Activated CD4-positive, CD25-positive, alpha-beta regulatory T cell treated with anti-CD3 and anti-CD28 coated beads, Interleukin-2, amount 50 U/mL, for 16 hours (primary cell): ENCODE data around the gene THAP4.
"Not testable (repeated sequence)": the region's sequence is repeated elsewhere in the genome, so short reads cannot be mapped to it uniquely, and the experiment has no call there.

Source experiments
- DNase-seq: peaks from one replicate; pipeline ENCODE4 v3.0.0-alpha.2; 2020; ENCODE audit warnings: low read depth, low spot score

The THAP4 gene

DNA sequence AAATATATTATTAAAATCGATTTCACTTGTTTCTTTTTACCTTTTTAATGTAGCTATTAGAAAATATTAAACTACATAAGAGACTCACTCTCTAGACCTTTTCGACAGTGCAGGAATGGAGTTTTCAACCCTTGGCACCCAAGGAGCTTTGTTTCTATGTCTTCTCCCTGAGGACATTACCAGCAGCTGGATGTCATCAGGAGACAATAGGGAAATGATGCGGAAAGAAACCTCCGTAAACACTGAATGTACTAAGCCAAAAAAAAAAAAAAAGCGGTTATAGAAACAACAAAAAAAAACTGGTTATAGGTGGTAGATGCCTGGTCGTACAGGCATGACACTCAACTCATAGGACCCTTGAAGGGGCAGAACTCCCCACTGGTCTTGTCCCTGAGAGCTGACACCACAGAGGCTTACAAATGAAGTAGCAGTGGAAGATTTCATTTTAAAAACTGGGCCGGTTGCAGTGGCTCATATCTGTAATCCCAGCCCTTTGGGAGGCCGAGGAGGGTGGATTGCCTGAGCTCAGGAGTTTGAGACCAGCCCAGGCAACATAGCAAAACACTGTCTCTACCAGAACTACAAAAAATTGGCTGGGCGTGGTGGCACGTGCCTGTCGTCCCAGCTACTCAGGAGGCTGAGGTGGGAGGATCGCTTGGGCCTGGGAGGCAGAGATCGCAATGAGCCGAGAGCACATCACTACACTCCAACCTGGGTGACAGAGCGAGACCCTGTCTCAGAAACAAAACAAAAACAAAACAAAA is 23.8 kb downstream of the THAP4 start:
- DNase-seq, result no peak

DNA sequence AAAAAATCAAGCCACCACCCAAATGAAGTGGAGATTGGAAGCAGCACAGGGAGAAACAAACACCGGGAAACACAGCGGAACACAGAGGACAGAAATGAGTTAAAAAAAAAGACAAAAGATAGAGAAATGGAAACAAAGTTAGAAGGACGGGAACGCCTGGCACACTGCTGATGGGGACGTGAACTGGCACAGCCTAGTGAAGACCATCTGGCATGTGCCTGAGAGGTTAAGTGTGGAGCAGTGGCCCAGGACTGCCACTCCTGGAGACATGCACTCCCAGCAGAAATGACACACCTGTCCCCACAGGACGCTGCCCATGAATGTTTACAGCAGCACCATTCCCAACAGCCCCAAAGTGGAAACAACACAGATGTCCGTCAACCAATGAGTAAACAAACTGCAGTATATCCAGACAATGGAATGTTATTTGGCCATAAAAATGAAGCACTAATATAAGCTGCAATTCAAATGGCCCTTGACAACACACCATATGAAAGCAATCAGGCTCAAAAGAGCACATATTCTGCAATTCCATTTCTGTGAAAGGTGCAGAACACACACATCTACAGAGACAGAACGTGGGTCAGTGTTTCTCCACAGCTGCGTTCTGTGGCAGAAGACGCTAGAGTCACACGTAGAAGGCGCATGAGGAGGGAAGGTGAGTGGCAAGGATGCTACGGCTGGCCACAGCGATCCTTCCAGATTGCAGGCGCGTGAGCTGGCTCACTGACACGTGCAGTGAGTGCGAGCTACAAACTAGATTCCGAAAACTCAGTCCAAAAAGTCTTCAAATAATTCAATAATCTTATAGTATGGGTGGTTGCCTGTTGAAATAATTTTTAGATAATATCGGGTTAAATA is 24.6 kb downstream of the THAP4 start:
- no peak for DNase-seq

DNA sequence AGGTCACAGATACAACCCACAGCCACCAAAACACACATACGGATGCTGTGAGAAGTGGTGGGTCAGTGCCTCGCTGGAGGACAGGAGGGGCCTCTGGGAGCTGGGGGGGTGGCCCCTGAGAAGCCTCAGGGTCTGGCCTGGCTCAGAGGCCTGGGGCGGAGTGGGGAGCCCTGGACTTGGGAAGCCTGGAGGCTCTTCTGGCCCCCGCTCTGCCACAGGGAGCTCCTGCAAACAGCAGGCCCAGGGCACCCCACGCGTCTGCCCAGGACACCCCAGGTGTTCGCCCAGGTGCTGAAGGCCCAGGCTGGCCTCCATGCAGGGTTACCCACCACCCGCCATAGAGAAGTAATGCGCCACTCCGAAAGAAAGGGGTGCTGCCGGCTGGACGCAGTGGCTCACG is 25.9 kb downstream of the THAP4 start:
- no peak for DNase-seq

DNA sequence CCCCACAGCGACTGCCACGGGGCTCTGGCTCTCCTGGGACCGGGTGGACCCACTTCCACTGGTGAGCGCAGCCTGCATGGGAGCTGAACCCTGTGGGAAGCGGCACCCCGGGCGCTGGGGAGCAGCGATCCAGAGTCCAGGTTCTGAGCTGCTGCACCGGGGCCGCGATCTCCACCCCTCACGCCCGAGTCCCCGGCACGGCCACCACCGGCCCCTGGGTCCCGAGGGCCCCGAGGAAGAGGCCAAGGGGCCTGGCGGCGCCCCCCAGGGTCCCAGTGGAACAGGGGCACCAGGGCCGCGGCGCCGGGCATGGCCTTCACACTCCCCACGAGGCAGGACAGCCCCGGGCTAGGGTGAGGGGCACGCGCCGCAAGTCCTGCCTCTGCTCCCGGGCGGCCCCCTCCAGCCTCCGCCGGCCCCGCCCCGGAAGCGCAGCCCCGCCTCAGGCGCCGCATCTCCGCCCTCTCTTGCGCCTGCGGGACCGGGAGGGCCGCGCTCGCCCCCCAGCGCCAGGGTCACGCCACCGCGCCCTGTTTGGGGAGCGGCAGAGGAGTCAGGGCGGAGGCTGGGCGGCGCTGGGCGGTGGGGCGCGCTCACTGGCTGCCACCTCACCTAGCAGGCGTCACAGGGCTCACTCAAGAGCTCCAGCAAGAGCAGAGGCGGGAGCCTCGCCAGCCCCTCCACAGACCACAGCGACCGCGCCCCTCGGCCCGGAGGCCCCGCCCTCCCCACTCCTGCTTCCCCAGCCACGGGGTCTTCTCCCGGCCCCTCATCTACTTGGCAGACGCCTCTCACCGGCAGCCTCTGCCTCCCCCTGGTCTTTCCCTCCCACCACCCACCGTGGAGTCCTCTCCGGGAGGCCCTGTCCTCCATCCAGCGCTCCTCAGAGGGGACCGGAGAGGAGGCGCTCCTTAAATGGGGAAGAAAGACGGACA is 26.8 kb downstream of the THAP4 start:
- DNase-seq, result peak; percentile 80

DNA sequence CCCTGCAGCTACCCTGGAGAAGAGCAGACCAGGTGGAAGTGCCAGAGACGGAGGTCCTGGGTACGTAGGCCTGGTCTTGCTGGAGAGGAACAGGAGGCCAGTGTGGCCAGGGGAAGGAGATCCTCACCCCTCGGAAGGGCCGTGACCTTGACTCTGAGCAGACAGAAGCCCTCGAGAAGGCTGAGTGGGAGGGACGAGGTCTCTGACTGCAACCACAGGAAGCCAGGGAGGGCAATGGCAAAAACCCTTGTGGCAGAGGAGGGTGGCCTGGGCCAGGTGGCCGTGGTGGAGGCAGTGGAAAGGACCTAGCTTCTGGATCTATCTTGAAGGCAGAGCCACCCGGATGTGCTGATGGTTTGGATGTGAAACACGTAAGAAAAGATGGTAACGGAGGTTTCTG is 28.1 kb downstream of the THAP4 start:
- no peak for DNase-seq

DNA sequence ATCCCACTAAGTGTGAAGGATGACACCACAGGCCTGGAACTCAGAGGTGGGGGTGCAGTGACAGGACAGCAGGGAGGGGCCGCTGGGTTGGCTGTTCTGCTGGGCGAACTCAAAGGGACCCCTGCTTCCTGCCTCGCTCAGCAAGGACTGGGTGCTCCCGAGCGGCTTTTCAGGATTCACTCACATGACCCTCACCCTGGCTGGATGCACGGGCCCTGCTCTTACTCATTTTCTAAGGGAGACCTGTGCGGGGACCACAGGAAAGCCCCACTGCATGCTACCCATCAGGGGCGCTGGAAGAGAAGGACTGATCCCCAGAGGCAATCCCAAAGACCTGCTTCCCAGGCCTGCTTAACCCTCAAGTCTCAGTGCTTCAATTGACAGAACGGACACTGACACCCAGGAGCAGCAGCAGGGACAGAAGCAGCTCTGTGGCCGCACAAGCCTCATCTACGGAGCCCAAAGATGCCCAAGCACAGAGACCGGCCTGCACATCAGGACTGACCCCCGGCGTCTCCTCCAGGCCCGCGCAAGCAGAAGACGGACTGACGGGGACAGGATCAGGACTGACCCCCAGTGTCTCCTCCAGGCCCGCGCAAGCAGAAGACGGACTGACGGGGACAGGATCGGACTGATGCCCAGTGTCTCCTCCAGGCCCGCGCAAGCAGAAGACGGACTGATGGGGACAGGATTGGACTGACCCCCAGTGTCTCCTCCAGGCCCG is 29.6 kb downstream of the THAP4 start:
- no peak for DNase-seq

DNA sequence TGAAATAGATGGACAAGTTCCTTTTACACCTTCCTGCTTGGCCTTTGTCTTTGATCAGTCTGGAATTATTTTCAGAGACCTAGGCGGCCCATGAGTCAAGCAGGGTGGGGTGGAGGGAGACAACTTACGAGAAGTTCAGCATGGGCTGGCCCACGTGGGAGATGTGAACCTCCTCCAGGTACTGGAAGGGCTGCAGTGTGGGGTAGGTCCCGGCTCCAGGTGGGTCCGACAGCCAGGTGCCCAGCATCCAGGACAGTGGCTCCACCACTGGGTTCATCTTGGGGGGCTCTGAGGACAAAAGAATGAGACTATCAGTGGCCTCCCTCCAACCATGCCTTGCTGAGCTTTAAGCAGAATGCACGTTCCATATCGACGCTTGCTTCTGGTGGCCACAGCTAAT is 30.8 kb downstream of the THAP4 start:
- no peak for DNase-seq

DNA sequence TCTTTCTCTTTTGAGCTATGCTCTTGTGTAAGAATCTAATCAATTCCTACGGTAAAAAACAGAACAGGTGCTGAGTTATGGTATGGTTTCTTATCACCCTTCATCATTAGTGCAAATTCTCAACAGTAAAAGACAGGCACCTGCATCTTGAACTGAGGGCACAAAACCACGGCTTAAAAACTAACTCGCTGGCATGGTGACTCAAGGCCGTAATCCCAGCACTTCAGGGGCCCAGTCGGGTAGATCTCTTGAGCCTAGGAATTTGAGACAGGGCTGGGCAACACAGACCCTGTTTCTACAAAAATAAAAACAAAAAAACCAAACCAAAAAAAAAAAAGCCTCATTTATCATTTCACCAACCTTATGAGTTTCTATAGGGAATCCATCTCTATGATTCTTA is 33.3 kb downstream of the THAP4 start:
- DNase-seq, result no peak

DNA sequence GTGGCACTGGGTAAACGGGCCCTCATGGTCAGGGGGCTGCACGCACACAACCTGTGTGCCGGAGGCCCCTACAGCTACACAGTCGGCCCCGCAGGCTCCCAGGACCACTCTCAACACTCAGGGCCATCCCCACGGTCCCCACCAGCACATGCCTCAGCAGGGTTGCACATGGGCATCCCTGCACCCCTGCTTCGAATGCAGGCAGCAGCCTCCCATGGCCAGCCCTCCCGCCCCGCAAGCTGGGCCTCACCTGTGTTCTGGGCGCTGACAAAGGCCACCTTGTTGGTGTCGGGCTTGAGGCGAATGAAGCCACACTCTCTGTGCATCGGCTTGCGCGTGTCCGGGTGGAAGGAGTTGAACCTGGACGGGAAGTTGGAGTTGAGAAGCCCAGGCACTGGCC is 34.2 kb downstream of the THAP4 start:
- DNase-seq, result no peak

DNA sequence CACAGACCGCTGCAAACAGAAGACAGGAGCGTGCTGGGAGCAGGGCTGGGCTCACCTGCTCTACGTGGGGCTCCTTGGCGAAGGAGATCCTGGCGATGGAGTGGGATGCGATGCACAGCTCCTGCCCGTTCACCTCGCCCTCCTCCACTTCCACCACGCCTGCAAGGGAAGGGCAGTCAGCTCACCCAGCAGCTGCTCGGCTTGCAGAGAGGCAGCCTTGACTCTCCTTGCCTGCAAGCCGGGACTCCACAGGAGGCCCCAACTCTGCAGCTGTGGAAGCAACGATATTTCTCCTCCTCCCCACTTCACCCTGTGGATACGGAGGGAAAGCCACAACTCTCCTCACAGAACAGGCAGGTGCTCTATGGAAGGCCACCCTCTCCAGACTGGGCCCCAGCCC is 35.1 kb downstream of the THAP4 start:
- DNase-seq, result no peak

DNA sequence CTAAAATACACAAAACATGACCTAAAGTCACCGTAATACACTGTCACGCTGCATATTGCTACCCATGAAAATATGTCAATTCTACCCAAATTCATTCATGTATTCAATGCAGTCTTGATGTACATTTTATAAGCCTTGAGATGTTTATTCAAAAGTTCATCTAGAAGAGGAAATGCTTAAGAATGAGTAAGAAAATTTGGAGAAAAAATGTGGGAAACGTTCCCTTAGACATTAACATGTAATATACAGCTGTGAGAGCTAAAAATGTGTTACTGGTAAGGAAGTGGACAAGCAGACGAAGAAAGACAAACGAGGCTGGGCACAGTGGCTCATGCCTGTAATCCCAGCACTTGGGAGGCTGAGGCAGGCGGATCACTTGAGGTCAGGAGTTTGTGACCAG is 37.3 kb downstream of the THAP4 start:
- DNase-seq, result no peak

DNA sequence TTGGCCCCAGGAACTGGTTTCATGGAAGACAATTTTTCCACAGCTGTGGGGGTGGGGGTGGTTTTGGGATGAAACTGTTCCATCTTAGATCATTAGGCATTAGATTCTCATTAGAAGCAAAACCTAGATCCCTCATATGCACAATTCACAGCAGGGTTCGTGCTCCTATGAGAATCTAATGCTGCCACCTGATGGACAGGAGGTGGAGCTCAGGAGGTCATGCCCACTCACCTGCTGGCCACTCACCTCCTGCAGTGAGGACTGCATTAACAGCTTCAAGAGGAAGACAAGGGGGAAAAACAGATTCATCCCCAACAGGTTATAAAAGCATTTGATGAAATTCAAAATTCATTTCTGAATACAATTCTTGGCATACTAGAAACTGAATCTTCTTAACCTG is 38.5 kb downstream of the THAP4 start:
- no peak for DNase-seq

DNA sequence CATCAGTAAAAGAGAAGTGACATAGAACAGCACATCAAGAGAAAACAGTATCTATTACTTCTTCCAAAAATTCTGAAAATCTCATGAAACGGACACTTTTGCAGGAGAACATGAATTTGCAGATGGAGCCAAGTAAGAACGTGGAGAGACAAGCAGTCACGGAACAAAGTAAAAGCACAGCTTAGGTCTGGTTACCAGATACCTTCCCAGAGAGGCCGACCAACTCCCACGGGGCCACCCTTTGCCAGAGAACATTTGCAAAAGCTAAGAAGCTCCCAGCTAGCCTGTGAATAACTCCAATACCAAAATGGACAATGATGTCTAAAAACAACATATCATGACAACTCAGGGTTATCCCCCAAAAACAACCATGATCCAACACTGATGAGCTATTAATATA is 38.9 kb downstream of the THAP4 start:
- no peak for DNase-seq

DNA sequence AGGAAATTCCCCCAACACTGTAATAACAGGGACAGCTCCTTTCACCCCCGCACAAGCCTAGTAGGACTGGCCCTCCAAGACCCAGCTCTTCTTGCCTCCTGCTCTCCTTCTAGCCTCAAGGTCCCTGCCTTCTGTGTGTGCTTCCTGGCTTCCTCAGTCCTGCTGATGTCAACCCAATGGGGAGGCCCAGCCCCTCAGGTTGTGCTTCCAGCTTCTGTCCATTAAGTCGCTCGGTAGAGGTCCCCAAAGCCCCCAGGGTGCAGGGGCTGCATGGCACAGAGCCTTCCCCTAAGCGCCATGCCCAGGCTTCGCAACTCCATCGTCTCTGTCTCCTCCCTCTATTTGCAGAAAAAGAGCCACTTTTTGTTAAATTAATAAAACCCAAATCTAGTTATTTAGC is 39.4 kb downstream of the THAP4 start:
- no peak for DNase-seq

DNA sequence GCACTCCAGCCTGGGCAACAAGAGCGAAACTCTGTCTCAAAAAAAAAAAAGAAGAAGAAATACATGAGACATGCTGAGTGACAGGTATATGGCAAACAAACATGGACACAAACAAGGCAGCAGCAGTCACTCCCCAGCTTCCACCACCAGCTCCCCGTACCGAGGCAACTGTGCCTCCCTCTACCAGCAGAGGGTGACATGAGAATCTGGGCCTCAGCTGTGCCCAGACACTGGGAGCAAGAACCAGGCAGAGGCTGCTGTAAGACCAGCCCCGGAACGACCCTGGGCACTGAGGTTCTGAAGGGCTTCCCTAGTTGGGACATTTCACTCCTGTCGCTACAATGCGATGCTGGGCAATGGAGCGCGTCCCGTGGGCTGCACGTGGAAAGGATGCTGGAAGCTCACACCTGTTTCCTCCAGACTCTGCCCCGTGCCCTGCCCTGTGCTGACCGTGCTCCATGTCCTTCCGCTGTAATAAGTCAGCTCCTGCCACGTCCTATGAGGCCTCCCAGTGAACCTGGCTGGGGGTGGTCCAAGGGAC is 41.3 kb downstream of the THAP4 start:
- DNase-seq, result no peak

DNA sequence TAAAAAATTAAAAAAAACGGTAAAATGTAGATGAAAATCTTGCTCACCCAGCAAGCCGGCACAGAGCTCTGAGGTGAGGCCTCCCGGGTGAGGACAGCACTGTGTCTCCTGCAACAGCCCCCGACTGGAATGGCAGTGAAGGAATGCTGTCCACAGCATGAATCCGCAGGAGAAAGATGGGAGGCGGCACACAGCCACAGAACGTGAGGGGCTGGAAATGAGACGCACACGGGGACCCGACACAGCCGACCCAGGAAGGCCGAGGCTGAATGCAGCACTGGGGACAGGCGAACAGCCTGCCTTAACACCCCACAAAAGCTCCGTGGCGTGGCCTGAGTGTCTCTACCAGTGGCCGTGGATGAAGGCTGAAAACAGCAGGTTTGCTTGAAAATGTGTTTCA is 43.7 kb downstream of the THAP4 start:
- DNase-seq, result no peak

DNA sequence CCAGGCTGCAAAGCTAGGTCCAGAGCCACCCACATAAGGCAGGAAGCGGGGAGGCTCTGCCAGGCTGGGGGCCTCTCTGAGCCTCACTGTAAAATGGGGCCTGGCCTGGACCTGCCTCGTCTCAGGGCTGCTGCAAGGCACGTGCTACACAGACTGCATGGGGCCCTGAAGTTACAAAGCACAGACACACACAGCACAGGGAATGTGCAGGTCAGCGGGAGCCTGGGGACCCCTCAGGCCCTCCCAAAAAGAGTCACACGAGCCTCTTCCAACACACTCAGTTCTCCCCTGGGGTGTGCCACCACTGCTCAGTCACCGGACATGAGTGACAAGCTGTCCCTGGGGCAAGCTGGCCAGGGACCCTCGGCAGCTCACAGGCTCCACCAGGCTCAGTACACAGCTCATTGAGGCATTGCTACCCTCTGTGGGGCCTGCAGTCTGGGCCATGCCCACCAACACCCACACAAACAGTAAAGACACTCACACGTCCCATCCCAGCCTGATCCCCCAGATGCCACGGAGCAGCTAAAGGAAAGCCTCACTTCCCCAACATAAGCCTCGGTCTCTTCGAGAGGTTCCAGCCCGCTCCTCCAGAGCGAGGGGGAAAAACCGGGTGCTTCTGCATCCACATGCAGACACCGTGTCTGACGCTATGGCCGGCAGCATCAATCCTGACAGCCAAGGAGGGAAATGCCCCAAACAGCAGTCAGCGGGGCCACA is 44.7 kb downstream of the THAP4 start:
- no peak for DNase-seq

DNA sequence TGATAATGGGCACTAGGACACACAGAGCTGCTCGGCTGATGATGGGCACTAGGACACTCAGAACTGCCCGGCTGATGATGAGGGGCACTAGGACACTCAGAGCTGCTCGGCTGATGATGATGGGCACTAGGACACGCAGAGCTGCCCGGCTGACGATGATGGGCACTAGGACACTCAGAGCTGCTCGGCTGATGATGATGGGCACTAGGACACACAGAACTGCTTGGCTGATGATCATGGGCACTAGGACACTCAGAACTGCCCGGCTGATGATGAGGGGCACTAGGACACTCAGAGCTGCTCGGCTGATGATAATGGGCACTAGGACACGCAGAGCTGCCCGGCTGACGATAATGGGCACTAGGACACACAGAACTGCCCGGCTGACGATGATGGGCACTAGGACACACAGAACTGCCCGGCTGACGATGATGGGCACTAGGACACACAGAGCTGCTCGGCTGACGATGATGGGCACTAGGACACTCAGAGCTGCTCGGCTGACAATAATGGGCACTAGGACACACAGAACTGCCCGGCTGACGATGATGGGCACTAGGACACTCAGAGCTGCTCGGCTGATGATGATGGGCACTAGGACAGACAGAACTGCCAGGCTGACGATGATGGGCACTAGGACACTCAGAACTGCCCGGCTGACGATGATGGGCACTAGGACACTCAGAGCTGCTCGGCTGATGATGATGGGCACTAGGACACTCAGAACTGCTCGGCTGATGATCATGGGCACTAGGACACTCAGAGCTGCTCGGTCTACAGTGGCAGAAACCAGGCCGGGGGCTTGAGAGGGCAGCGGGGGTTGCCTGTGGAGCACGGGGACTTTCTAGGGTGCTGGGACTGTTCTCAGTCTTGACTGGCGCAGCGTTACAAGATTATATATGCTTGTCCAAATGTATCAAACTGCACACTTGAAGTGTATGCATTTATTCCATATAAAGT is 46.2 kb downstream of the THAP4 start:
- DNase-seq, result not testable (repeated sequence)

DNA sequence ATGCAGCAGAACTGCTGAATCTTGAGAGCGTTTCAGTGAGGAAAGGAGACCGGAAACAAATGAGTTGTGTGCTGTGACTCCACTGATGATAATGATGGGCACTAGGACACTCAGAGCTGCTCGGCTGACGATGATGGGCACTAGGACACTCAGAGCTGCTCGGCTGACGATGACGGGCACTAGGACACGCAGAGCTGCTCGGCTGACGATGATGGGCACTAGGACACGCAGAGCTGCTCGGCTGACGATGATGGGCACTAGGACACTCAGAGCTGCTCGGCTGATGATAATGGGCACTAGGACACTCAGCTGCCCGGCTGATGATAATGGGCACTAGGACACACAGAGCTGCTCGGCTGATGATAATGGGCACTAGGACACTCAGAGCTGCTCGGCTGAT is 47.1 kb downstream of the THAP4 start:
- not testable (repeated sequence) for DNase-seq
